Endothelial cell of umbilical vein (primary cell): ENCODE measurements around the gene KCNE4. TPM values are rescaled to one million over a fixed set of nuclear protein-coding genes. Genes with fewer than 3 reads are reported as not detected.

Source experiments
- BruUV-seq: library from RNA; stranded (reverse); fragments of 400-500 nt; replicated peaks from 2 replicates; lab custom pipeline; 2021; lab: Mats Ljungman, UMichigan
- CTCF ChIA-PET: fragments of 300-600, 350-600 bp; sonication (Branson Sonifier 250); formaldehyde crosslinking; loops from one replicate; lab custom pipeline; 2021; ENCODE audit warnings: antibody characterized with exemption, inconsistent platforms; lab: Charles Lee
- POLR2A ChIA-PET: fragments of 300-600, 350-600 bp; sonication (Branson Sonifier 250); formaldehyde crosslinking; loops from one replicate; lab custom pipeline; 2021; ENCODE audit warnings: antibody characterized with exemption, inconsistent platforms; lab: Charles Lee
- DNase-seq: peaks from one replicate; pipeline ENCODE4 v3.0.0-alpha.2; 2011; ENCODE audit warnings: low read depth, low spot score
- FAIRE-seq: peaks from 2 replicates; lab custom pipeline; 2011; peaks lifted over from hg19 to GRCh38; lab: Jason Lieb, UNC
- H2AFZ ChIP-seq: 2 replicates; pipeline ENCODE4 v1.6.0; 2012; ENCODE audit warnings: low read depth, low read length, control low read depth, inconsistent platforms
- H3K27ac ChIP-seq: 2 replicates; pipeline ENCODE4 v1.5.1; 2011; ENCODE audit warnings: low read depth, mild to moderate bottlenecking, control low read depth, low read length, moderate library complexity; ENCODE audit not compliant: insufficient read depth
- H3K27me3 ChIP-seq, 2 experiments: 2 replicates each; pipeline versions ENCODE4 v1.6.0 to v1.6.1; 2011; ENCODE audit warnings: low read length in 2 of 2, mixed read lengths in 1 of 2; ENCODE audit not compliant: control insufficient read depth in 2 of 2, insufficient read depth in 2 of 2
- H3K36me3 ChIP-seq, 2 experiments: 2 replicates in 1 of 2; 3 replicates in 1 of 2; pipeline ENCODE4 v1.5.1; 2011; ENCODE audit warnings: low read length in 2 of 2, mild to moderate bottlenecking in 1 of 2, moderate library complexity in 1 of 2; ENCODE audit not compliant: control insufficient read depth in 2 of 2, insufficient read depth in 2 of 2; ENCODE audit errors: extremely low read depth in 1 of 2
- H3K4me1 ChIP-seq: 3 replicates; pipeline ENCODE4 v1.5.1; 2011; ENCODE audit warnings: mild to moderate bottlenecking, low read length; ENCODE audit not compliant: control insufficient read depth, insufficient read depth; ENCODE audit errors: extremely low read depth
- H3K4me2 ChIP-seq: 2 replicates; pipeline ENCODE4 v1.6.1; 2011; ENCODE audit warnings: low read length, control low read depth, mixed read lengths; ENCODE audit not compliant: insufficient read depth
- H3K4me3 ChIP-seq, 3 experiments: fragments of 200-600 bp in 1 of 3; sonication (generic), shearing (Covaris generic) in 1 of 3; replicated peaks in 1 of 3; 2 replicates each; pipeline ENCODE4 v1.5.1; 2011 to 2016; ENCODE audit warnings: control low read depth in 3 of 3, low read length in 3 of 3, mild to moderate bottlenecking in 2 of 3, inconsistent platforms in 1 of 3, low read depth in 1 of 3, moderate library complexity in 1 of 3; ENCODE audit not compliant: insufficient read depth in 1 of 3
- H3K79me2 ChIP-seq: 2 replicates; pipeline ENCODE4 v1.6.0; 2012; ENCODE audit warnings: low read length, inconsistent platforms; ENCODE audit not compliant: control insufficient read depth, insufficient read depth
- H3K9ac ChIP-seq: replicated peaks from 2 replicates; pipeline ENCODE3; 2011; ENCODE audit warnings: low read length, control low read depth; ENCODE audit not compliant: insufficient read depth; ENCODE audit errors: extremely low read depth
- H3K9me1 ChIP-seq: replicated peaks from 3 replicates; pipeline ENCODE4 v1.6.0; 2011; ENCODE audit warnings: mild to moderate bottlenecking, low read length; ENCODE audit not compliant: control insufficient read depth, insufficient read depth; ENCODE audit errors: extremely low read depth
- H3K9me3 ChIP-seq: replicated peaks from 2 replicates; pipeline ENCODE4 v1.5.1; 2012; ENCODE audit warnings: low read length, inconsistent platforms; ENCODE audit not compliant: control insufficient read depth, insufficient read depth
- H4K20me1 ChIP-seq: replicated peaks from 2 replicates; pipeline ENCODE3; 2011; ENCODE audit warnings: mild to moderate bottlenecking, low read length; ENCODE audit not compliant: control insufficient read depth, insufficient read depth; ENCODE audit errors: extremely low read depth
- CTCF ChIP-seq, 2 donors: IDR thresholded peaks; 1 replicate in 1 of 2; 2 replicates in 1 of 2; pipeline ENCODE4 v1.5.1; 2011; ENCODE audit warnings: low read length in 2 of 2, mild to moderate bottlenecking in 2 of 2, moderate library complexity in 2 of 2, control low read depth in 1 of 2, inconsistent platforms in 1 of 2, low read depth in 1 of 2; ENCODE audit not compliant: insufficient read depth in 1 of 2; ENCODE audit errors: extremely low read depth in 1 of 2
- EZH2 ChIP-seq: IDR thresholded peaks from 2 replicates; pipeline ENCODE4 v1.6.1; 2012; ENCODE audit warnings: borderline replicate concordance, low read depth, mild to moderate bottlenecking, moderate library complexity, low read length, inconsistent platforms; ENCODE audit not compliant: severe bottlenecking
- FOS ChIP-seq: IDR thresholded peaks from 2 replicates; pipeline ENCODE4 v1.6.1; 2011; ENCODE audit warnings: mild to moderate bottlenecking, low read length, moderate library complexity, borderline replicate concordance; ENCODE audit not compliant: insufficient read depth
- GATA2 ChIP-seq: IDR thresholded peaks from 2 replicates; pipeline ENCODE4 v1.7.0; 2011; ENCODE audit warnings: low read depth, mild to moderate bottlenecking, moderate library complexity, mixed read lengths, low read length; ENCODE audit not compliant: insufficient read length, insufficient read depth
- JUN ChIP-seq: IDR thresholded peaks from 2 replicates; pipeline ENCODE4 v1.6.1; 2011; ENCODE audit warnings: borderline replicate concordance, low read depth; ENCODE audit not compliant: insufficient read length, insufficient read depth
- MAX ChIP-seq: IDR thresholded peaks from 2 replicates; pipeline ENCODE4 v1.6.1; 2011; ENCODE audit not compliant: insufficient read depth, insufficient read length
- MYC ChIP-seq: IDR thresholded peaks from one replicate; pipeline ENCODE4 v1.6.1; 2011; ENCODE audit warnings: mild to moderate bottlenecking, low read depth, low read length
- POLR2A ChIP-seq: IDR thresholded peaks from 2 replicates; pipeline ENCODE4 v1.6.1; 2012; ENCODE audit warnings: low read depth, mild to moderate bottlenecking, control low read depth, low read length
- POLR2AphosphoS5 ChIP-seq: IDR thresholded peaks from 2 replicates; pipeline ENCODE4 v1.6.1; 2012; ENCODE audit warnings: low read depth, mild to moderate bottlenecking, control low read depth, low read length, moderate library complexity; ENCODE audit not compliant: insufficient read depth
- dilution Hi-C: fragments of 300-500 bp; cut with MboI; formaldehyde crosslinking; loops from one replicate; pipeline ENCODE4 v1.15.0; 2019; ENCODE audit warnings: low sequenced_read_pairs; ENCODE audit not compliant: extremely low pct_ligation_motif_present
- intact Hi-C: fragments of 100-400 bp; cut with micrococcal nuclease; formaldehyde crosslinking; loops from one replicate; pipeline ENCODE4 v1.10.0; 2022
- polyA plus RNA-seq, 4 experiments: library from polyadenylated mRNA; depleted of rRNA in 3 of 4; stranded (reverse) in 3 of 4; unstranded in 1 of 4; fragments of >200 nt; gene quantifications; 2 replicates each; pipeline versions ENCODE4 v1.2.1 to v1.2.3, GENCODE V29; 2011 to 2012; ENCODE audit warnings: missing spikeins in 1 of 4
- total RNA-seq: library from RNA; stranded (reverse); gene quantifications from 2 replicates; pipeline ENCODE4 v1.2.3, GENCODE V29; 2021

KCNE4 gene
- total and polyA plus RNA-seq, 2 donors (not counting 3 experiments of a cell fraction or from before 2014, with no cell fraction given): 0.01 TPM; not detected in 1

DNA sequence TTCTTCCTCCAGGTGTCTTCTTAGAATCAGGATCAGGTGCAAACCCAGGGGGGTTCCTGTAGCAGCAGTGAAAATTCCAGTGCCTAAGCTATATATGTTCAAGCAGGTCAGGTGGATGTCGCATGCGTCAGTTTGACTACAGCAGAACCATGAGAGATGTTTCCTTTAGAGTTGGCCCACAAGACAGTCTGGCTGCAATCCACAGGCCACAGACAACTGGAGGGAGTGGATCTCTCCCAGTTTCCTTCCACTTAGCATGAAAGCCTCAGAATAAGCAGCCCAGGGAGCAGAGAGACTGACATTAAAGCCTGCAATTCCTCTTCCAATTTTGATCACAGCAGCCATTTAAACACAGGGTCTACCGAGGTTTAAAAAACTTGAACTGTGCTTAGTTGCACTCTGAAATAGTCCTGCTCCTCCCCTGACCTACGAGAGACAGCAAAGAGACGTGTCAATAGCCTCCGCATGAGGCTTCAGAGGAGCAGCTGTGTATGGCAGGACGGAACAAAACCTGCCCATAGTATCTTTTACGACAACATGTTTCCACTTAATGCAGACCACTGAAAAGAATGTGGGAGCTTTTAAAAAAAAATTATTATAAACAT is 988 bp upstream of the KCNE4 start:
- no peaks in the 10 kb centered on the region for H3K4me1 ChIP-seq
- no peaks in the 10 kb centered on the region for H3K36me3 ChIP-seq
- no peaks in the 10 kb centered on the region for H3K79me2 ChIP-seq
- H3K9me1 ChIP-seq: no peaks in the 10 kb centered on the region
- FAIRE-seq (no peak), DNase-seq (no peak)
- POLR2A ChIA-PET: no interaction called here
- dilution Hi-C loops: no loop called here
- H3K4me3 ChIP-seq: no peak overlapping the region
- no peak overlapping the region for H3K9ac ChIP-seq
- peaks cover 6 to 7% of the 10 kb centered on the region in 2 experiments for H3K27me3 ChIP-seq
- H4K20me1 ChIP-seq: no peaks in the 10 kb centered on the region
- H3K9me3 ChIP-seq: no peaks in the 10 kb centered on the region
- no peak for TF ChIP-seq GATA2
- TF ChIP-seq POLR2A: no peak
- no peak overlapping the region for H2AFZ ChIP-seq
- no peak overlapping the region for H3K4me2 ChIP-seq
- intact Hi-C loops: no loop called here
- H3K27ac ChIP-seq: no peak overlapping the region
- CTCF ChIA-PET: no interaction called here
- no TSS peak for BruUV-seq

DNA sequence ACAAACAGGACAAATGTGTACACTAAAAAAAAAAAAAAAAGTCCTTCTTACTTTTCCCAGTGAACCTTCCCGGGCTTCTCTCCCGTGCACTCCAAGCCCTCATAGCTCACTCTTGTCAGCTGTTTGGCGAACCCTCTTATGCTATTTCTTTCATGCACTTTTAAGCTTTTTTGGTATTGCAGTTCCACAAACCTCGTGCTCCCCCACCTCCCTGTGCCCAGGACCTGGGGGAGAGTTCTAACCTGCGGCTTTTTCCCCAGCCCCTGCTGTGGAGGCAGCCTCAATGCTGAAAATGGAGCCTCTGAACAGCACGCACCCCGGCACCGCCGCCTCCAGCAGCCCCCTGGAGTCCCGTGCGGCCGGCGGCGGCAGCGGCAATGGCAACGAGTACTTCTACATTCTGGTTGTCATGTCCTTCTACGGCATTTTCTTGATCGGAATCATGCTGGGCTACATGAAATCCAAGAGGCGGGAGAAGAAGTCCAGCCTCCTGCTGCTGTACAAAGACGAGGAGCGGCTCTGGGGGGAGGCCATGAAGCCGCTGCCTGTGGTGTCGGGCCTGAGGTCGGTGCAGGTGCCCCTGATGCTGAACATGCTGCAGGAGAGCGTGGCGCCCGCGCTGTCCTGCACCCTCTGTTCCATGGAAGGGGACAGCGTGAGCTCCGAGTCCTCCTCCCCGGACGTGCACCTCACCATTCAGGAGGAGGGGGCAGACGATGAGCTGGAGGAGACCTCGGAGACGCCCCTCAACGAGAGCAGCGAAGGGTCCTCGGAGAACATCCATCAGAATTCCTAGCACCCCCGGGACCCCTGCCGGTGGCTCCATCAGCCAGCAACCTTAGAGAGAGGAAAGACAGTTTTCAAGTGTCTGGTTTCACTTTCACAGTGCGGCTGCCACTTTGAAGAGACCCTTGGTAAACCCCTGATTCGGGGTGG is 826 bp downstream of the KCNE4 start:
- intact Hi-C loops (no loop called here), dilution Hi-C loops (no loop called here)
- no peak for DNase-seq
- H3K4me1 ChIP-seq: no peaks in the 10 kb centered on the region
- no peak overlapping the region for H3K4me3 ChIP-seq
- no peaks in the 10 kb centered on the region for H4K20me1 ChIP-seq
- no peak for TF ChIP-seq FOS
- TF ChIP-seq MYC: no peak
- TF ChIP-seq POLR2A: no peak
- no peak for TF ChIP-seq MAX
- no peak for TF ChIP-seq EZH2
- no peak for TF ChIP-seq CTCF (IDR thresholded peaks at IDR 0.05; ENCODE audit: extremely low read depth in 1 of 2, insufficient read depth in 1 of 2, low read depth in 1 of 2, low read length in 2 of 2)
- no peak for TF ChIP-seq JUN
- no peak for TF ChIP-seq POLR2AphosphoS5
- no peak for TF ChIP-seq GATA2
- POLR2A ChIA-PET: interaction anchor here (0.6 kb wide), 1 partner anchor 497 kb away, joined by 4 read pairs; no protein-coding TSS in a partner anchor
- no TSS peak for BruUV-seq
- peaks cover 7 to 10% of the 10 kb centered on the region in 2 experiments for H3K27me3 ChIP-seq
- H3K27ac ChIP-seq: no peak overlapping the region
- no peaks in the 10 kb centered on the region for H3K9me1 ChIP-seq
- H2AFZ ChIP-seq: no peak overlapping the region
- no peak for FAIRE-seq
- no peaks in the 10 kb centered on the region for H3K79me2 ChIP-seq
- H3K4me2 ChIP-seq: no peak overlapping the region
- H3K9me3 ChIP-seq: no peaks in the 10 kb centered on the region
- no peaks in the 10 kb centered on the region for H3K36me3 ChIP-seq
- CTCF ChIA-PET: no interaction called here
- H3K9ac ChIP-seq: no peak overlapping the region
